IMR-90 (cell line): ENCODE data around the gene SEPSECS. TPM values are rescaled to one million over a fixed set of nuclear protein-coding genes. Genes with fewer than 3 reads are reported as not detected.

Source experiments
- ATAC-seq: fragments of 200-7000 bp; cut with Tn5 transposase; 2 replicates; pipeline ENCODE4 v1.9.1; 2020; ENCODE audit warnings: low read depth, mild to moderate bottlenecking, moderate library complexity
- BruUV-seq: library from RNA; stranded (reverse); fragments of 400-500 nt; replicated peaks from 2 replicates; lab custom pipeline; 2021; lab: Mats Ljungman, UMichigan
- CTCF ChIA-PET: fragments of 300-600 bp; formaldehyde crosslinking; extraction: SDS; loops from one replicate; lab custom pipeline; 2021; ENCODE audit warnings: antibody characterized with exemption; lab: Yijun Ruan, JAX
- POLR2A ChIA-PET: fragments of 300-600 bp; sonication (Branson Sonifier 250); formaldehyde crosslinking; loops from one replicate; lab custom pipeline; 2022; ENCODE audit warnings: antibody characterized with exemption; ENCODE audit not compliant: unreplicated experiment; lab: Charles Lee
- DNase-seq: peaks from one replicate; pipeline ENCODE4 v3.0.0; 2013
- H2AFZ ChIP-seq: replicated peaks from 2 replicates; pipeline ENCODE3; 2013; ENCODE audit warnings: low read length, mild to moderate bottlenecking; ENCODE audit not compliant: poor library complexity
- H2AK5ac ChIP-seq: 2 replicates; pipeline ENCODE4 v1.6.1; 2013; ENCODE audit warnings: low read depth, low read length, inconsistent platforms
- H2AK9ac ChIP-seq: replicated peaks from 2 replicates; pipeline ENCODE3; 2013; ENCODE audit warnings: mild to moderate bottlenecking, low read depth, low read length, moderate library complexity; ENCODE audit not compliant: poor library complexity
- H2BK120ac ChIP-seq: 2 replicates; pipeline ENCODE4 v1.6.1; 2013; ENCODE audit warnings: low read depth, low read length, inconsistent platforms
- H2BK15ac ChIP-seq: 3 replicates; pipeline ENCODE4 v1.6.1; 2013; ENCODE audit warnings: low read depth, low read length, inconsistent platforms
- H2BK20ac ChIP-seq: 2 replicates; pipeline ENCODE4 v1.6.1; 2013; ENCODE audit warnings: low read depth, mild to moderate bottlenecking, inconsistent platforms, low read length, moderate library complexity
- H2BK5ac ChIP-seq: 2 replicates; pipeline ENCODE4 v1.6.1; 2013; ENCODE audit warnings: mild to moderate bottlenecking, low read depth, low read length, inconsistent platforms; ENCODE audit not compliant: poor library complexity, severe bottlenecking
- H3K14ac ChIP-seq: replicated peaks from 2 replicates; pipeline ENCODE4 v1.6.1; 2013; ENCODE audit warnings: low read depth, low read length, inconsistent platforms
- H3K18ac ChIP-seq: 2 replicates; pipeline ENCODE4 v1.6.1; 2013; ENCODE audit warnings: low read depth, low read length, control low read depth
- H3K23ac ChIP-seq: 2 replicates; pipeline ENCODE4 v1.6.1; 2013; ENCODE audit warnings: low read depth, low read length, inconsistent platforms
- H3K27ac ChIP-seq: 2 replicates; pipeline ENCODE4 v1.5.1; 2013; ENCODE audit warnings: mild to moderate bottlenecking, control low read depth, low read length; ENCODE audit not compliant: insufficient read depth
- H3K27me3 ChIP-seq: 2 replicates; pipeline ENCODE4 v1.6.1; 2013; ENCODE audit warnings: low read length; ENCODE audit not compliant: control insufficient read depth, insufficient read depth
- H3K36me3 ChIP-seq: 2 replicates; pipeline ENCODE4 v1.6.1; 2013; ENCODE audit warnings: low read length, mixed read lengths; ENCODE audit not compliant: control insufficient read depth, insufficient read depth
- H3K4ac ChIP-seq: 2 replicates; pipeline ENCODE4 v1.6.1; 2013; ENCODE audit warnings: low read depth, low read length, inconsistent platforms
- H3K4me1 ChIP-seq: 2 replicates; pipeline ENCODE4 v1.6.1; 2013; ENCODE audit warnings: low read length, mixed read lengths; ENCODE audit not compliant: control insufficient read depth, insufficient read depth
- H3K4me2 ChIP-seq: 2 replicates; pipeline ENCODE4 v1.6.1; 2013; ENCODE audit warnings: low read depth, mild to moderate bottlenecking, control low read depth, low read length, moderate library complexity
- H3K4me3 ChIP-seq: 2 replicates; pipeline ENCODE4 v1.5.1; 2013; ENCODE audit warnings: low read depth, mild to moderate bottlenecking, control low read depth, low read length, moderate library complexity; ENCODE audit not compliant: insufficient read depth
- H3K56ac ChIP-seq: 2 replicates; pipeline ENCODE4 v1.6.1; 2013; ENCODE audit warnings: low read length, inconsistent platforms; ENCODE audit not compliant: insufficient read depth; ENCODE audit errors: extremely low read depth
- H3K79me1 ChIP-seq, 2 experiments: 2 replicates each; pipeline ENCODE4 v1.6.1; 2013; ENCODE audit warnings: low read length in 2 of 2, inconsistent platforms in 1 of 2, low read depth in 1 of 2
- H3K9ac ChIP-seq: 2 replicates; pipeline ENCODE4 v1.6.1; 2013; ENCODE audit warnings: low read depth, low read length, control low read depth
- H3K9me1 ChIP-seq: 2 replicates; pipeline ENCODE4 v1.6.1; 2013; ENCODE audit warnings: low read length, inconsistent platforms; ENCODE audit not compliant: insufficient read depth
- H3K9me3 ChIP-seq: 2 replicates; pipeline ENCODE4 v1.6.1; 2013; ENCODE audit warnings: low read length; ENCODE audit not compliant: control insufficient read depth, insufficient read depth
- H4K20me1 ChIP-seq: 2 replicates; pipeline ENCODE4 v1.6.1; 2013; ENCODE audit warnings: low read length, inconsistent platforms; ENCODE audit not compliant: insufficient read depth
- H4K5ac ChIP-seq: 2 replicates; pipeline ENCODE4 v1.6.1; 2013; ENCODE audit warnings: mild to moderate bottlenecking, low read depth, low read length, control low read depth
- H4K8ac ChIP-seq, 2 experiments: 2 replicates each; pipeline ENCODE4 v1.6.1; 2013; ENCODE audit warnings: low read depth in 2 of 2, low read length in 2 of 2, control low read depth in 1 of 2, inconsistent platforms in 1 of 2
- H4K91ac ChIP-seq: 2 replicates; pipeline ENCODE4 v1.6.1; 2013; ENCODE audit warnings: low read depth, low read length, inconsistent platforms; ENCODE audit not compliant: insufficient read depth
- MAFK ChIP-seq: IDR thresholded peaks from 2 replicates; pipeline ENCODE4 v1.6.1; 2012; ENCODE audit warnings: low read depth, low read length, improper control_type of control experiment
- WGBS, 2 experiments: methylation state at CpG; one replicate each; pipeline versions ENCODE4 v1.1.5 to v1.1.7; 2013; ENCODE audit warnings: missing lambda C conversion rate in 2 of 2; ENCODE audit not compliant: insufficient read length in 1 of 2; ENCODE audit errors: extremely low coverage in 2 of 2; 5-methylcytosine and 5-hydroxymethylcytosine counted together
- dilution Hi-C: fragments of 300-500 bp; cut with HindIII; formaldehyde crosslinking; loops from one replicate; pipeline ENCODE4 v1.14.3; 2018; ENCODE audit warnings: low sequenced_read_pairs; ENCODE audit not compliant: unreplicated experiment
- in situ Hi-C: fragments of 300-500 bp; cut with MboI; formaldehyde crosslinking; loops from 3 replicates; pipeline ENCODE4 v1.14.3; 2019; ENCODE audit warnings: low sequenced_read_pairs, inconsistent platforms, mixed read lengths
- intact Hi-C: fragments of 100-400 bp; cut with micrococcal nuclease; formaldehyde crosslinking; loops from 2 replicates; pipeline ENCODE4 v1.10.0; 2022
- polyA plus RNA-seq, 3 experiments: library from polyadenylated mRNA; depleted of rRNA; stranded (reverse); fragments of >200 nt; gene quantifications; 2 replicates each; pipeline ENCODE4 v1.2.3, GENCODE V29; 2012; ENCODE audit warnings: low replicate concordance in 1 of 3
- total RNA-seq: library from RNA; depleted of rRNA; stranded (reverse); fragments of >200 nt; gene quantifications from 2 replicates; pipeline ENCODE4 v1.2.3, GENCODE V29; 2012
- TF ChIP-seq, protein P1 (sequence below): fragments of 150-350 bp; IDR thresholded peaks from 2 replicates; pipeline ENCODE4 v1.6.1; 2016; ENCODE audit warnings: low read depth, mild to moderate bottlenecking, low read length, moderate library complexity, borderline replicate concordance

The SEPSECS gene
- total and polyA plus RNA-seq, 2 of the 4 experiments (the other 2 are of a cell fraction) = 1.7 to 5.0 TPM

DNA sequence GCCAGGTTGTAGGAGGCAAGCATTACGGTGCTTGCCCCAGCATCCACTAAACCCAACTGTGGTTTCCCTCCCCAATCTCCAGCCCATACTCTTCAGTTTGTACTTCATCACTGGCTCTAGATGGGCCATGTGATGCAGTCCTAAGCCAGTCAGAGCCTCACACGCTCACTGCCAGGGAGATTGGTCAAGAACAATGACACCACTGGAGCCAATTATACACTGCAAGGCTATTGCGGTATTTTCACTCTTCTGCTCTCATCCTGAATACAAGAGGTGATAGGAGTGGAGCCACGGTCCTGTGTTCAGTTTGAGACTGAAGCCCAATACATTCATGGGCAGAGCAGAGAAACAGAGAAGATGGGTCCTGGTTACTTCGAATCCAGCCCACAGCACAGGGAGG lies 58.4 kb downstream of the SEPSECS start:
- Histone ChIP-seq H3K36me3 (no peaks in the 10 kb centered on the region), H3K9me3 (peaks cover 2% of the 10 kb centered on the region; the same call in 1 of the 2 replicates), H4K20me1 (no peaks in the 10 kb centered on the region), H3K27me3 (peaks cover 24% of the 10 kb centered on the region), H4K91ac (no peak overlapping the region), H2BK5ac (no peak overlapping the region), H3K56ac (no peak overlapping the region), H3K9ac (no peak overlapping the region), H2AK5ac (no peak overlapping the region), H3K79me1 (no peaks in the 10 kb centered on the region), H3K9me1 (no peaks in the 10 kb centered on the region), H3K4me1 (peaks cover 2% of the 10 kb centered on the region; the same call in 1 of the 2 replicates), H3K4ac (no peak overlapping the region), H2BK15ac (no peak overlapping the region), H2AK9ac (no peak overlapping the region), H3K14ac (no peak overlapping the region), H4K8ac (no peak overlapping the region), H3K18ac (no peak overlapping the region), H2BK120ac (no peak overlapping the region), H4K5ac (no peak overlapping the region), H3K27ac (no peak overlapping the region), H2BK20ac (no peak overlapping the region), H2AFZ (no peak overlapping the region), H3K4me3 (no peak overlapping the region), H3K23ac (no peak overlapping the region), H3K4me2 (no peak overlapping the region)
- dilution Hi-C loops = no loop called here
- ChIA-PET CTCF (no interaction called here), POLR2A (no interaction called here)
- DNase-seq = no peak
- intact Hi-C loops = no loop called here
- no peak for ATAC-seq
- TF ChIP-seq MAFK = no peak
- TF ChIP-seq, protein P1, sequence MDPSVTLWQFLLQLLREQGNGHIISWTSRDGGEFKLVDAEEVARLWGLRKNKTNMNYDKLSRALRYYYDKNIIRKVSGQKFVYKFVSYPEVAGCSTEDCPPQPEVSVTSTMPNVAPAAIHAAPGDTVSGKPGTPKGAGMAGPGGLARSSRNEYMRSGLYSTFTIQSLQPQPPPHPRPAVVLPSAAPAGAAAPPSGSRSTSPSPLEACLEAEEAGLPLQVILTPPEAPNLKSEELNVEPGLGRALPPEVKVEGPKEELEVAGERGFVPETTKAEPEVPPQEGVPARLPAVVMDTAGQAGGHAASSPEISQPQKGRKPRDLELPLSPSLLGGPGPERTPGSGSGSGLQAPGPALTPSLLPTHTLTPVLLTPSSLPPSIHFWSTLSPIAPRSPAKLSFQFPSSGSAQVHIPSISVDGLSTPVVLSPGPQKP = no peak
- in situ Hi-C loops = no loop called here
- no TSS peak for BruUV-seq
- whole genome bisulfite sequencing, 2 experiments = 67% methylated on average over 1 of the region's 5 CpGs; no CpG with 5 or more reads in 1 of the 2 experiments
